Measurements from ENCODE around the gene MUS81. TPM values are rescaled to one million over a fixed set of nuclear protein-coding genes. Genes with fewer than 3 reads are reported as not detected.

The MUS81 gene
- total RNA-seq (2022; extraction: Qiagen RNA extraction; ENCODE audit: low read depth): 24.8 to 34.5 TPM (median 33.9 TPM) in 5 replicates

DNA sequence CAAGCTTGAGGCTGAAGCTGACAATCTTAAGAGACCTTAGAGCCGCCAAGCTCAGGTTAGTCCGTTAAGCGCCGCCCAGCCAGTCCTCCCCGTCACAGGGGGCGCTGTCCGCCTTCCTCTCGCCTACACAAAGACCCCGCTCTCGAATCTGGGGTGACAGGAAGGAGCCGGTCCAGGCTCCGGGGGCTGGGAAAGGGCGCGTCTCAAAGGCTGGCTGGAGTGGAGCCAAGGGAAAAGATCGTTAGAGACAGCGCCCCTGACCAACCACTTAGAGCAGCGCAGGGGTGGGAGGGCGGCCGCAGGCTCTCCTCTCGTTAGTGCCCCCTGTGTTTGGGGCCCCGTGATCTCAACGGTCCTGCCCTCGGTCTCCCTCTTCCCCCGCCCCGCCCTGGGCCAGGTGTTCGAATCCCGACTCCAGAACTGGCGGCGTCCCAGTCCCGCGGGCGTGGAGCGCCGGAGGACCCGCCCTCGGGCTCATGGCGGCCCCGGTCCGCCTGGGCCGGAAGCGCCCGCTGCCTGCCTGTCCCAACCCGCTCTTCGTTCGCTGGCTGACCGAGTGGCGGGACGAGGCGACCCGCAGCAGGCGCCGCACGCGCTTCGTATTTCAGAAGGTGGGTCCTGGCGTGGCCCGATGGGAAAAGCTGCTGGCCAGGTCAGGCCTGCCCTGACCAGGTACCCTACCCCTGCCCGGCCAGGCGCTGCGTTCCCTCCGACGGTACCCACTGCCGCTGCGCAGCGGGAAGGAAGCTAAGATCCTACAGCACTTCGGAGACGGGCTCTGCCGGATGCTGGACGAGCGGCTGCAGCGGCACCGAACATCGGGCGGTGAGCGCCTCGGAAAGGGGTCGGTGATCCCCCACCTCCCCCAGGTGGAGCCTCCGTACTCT, at the start of gene MUS81:
Gene MUS81 (plus strand): TSS at position 156 of the 887 bp plus-strand sequence. CDS start 321 bp downstream, at position 477.

GRCh38 chr11:65833297-65834030, 26.8 kb upstream of the MUS81 start, which contains the start of gene SNX32:
TSS of gene SNX32 (plus strand) at chr11:65833963. CDS start at chr11:65834066, 103 bp downstream.

GRCh38 chr11:65857853-65858680, 2.2 kb upstream of the MUS81 start, which contains the start of gene CFL1:
TSS of gene CFL1 (minus strand) at chr11:65858180. CDS start at chr11:65858099, 81 bp downstream.

GRCh38 chr11:65872586-65873317, 12.5 kb downstream of the MUS81 start, which contains the start of gene EFEMP2:
TSS of gene EFEMP2 (minus strand) at chr11:65872800. CDS start at chr11:65872354, 446 bp downstream.

DNA sequence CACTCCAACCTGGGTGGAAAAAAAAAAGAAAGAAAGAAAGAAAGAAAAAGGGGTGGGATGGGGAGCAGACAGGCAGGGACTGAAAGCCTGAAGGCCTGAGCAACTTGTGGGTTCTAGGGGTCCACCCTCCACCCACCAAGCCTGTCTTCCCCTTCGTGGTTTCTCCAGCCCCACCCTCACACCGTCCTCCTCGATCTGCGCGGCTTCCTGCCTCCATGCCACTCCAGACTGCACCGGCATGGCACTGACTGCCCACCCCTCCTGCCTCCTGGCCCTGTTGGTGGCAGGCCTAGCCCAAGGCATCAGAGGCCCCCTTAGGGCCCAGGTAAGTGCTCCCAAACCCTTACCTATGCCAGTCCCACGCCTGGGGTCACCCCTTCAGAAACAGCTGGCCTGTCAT, 19.4 kb downstream of the MUS81 start, which contains the start of gene CTSW:
Gene CTSW (plus strand): TSS at position 221 of the 400 bp plus-strand sequence. CDS start 18 bp downstream, at position 239.

GRCh38 chr11:65888163-65888814, 28.1 kb downstream of the MUS81 start, which contains the start of gene FIBP:
TSS of gene FIBP (minus strand) at chr11:65888471. CDS start at chr11:65888418, 53 bp downstream.

DNA sequence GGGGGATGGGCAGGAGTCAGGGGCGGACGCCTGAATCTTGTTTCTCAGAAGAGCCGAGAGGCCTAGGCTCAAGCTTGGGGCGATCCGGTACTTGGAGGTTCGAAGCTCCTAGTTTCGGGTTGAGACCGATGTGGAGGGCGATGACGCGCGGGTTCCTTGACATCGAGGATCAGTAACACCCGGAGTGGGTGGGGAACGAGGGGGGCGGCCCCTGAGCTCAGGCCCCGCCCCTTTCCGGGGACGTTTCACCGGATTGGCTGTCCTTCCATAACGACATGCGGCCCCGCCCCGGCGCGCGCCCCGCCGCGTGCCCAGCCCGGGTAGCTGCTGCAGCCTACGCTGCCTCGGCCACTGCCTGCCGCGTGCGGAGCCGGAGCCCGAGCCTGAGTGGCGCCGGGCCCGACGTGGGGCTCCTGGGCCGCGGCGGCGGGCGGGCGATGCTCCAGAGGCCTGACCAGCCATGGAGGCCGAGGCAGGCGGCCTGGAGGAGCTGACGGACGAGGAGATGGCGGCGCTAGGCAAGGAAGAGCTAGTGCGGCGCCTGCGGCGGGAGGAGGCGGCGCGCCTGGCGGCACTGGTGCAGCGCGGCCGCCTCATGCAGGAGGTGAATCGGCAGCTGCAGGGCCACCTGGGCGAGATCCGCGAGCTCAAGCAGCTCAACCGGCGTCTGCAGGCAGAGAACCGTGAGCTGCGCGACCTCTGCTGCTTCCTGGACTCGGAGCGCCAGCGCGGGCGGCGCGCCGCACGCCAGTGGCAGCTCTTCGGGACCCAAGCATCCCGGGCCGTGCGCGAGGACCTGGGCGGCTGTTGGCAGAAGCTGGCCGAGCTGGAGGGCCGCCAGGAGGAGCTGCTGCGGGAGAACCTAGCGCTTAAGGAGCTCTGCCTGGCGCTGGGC, 30.3 kb downstream of the MUS81 start, which contains the start of gene CCDC85B:
Gene CCDC85B (plus strand): TSS at position 350 of the 895 bp plus-strand sequence. CDS start 111 bp downstream, at position 461.

GRCh38 chr11:65900125-65900898, 40.1 kb downstream of the MUS81 start, which contains the start of gene FOSL1:
TSS of gene FOSL1 (minus strand) at chr11:65900388. CDS start at chr11:65900339, 49 bp downstream.

Other genes with a start within 250 kb of the MUS81 start
- 44.1 to 59.2 TPM (median 50.6 TPM) in 5 replicates for gene MAP3K11, start 246.2 kb upstream of the MUS81 start, total RNA-seq (2022; extraction: Qiagen RNA extraction; ENCODE audit: low read depth)
- 29.3 to 41.5 TPM (median 36.7 TPM) in 5 replicates for gene PCNX3, start 244.7 kb upstream of the MUS81 start, total RNA-seq (2022; extraction: Qiagen RNA extraction; ENCODE audit: low read depth)
- 9.7 to 22.5 TPM (median 18.8 TPM) in 5 replicates for gene SIPA1, start 222.3 kb upstream of the MUS81 start, total RNA-seq (2022; extraction: Qiagen RNA extraction; ENCODE audit: low read depth)
- gene RELA, start 197.5 kb upstream of the MUS81 start, total RNA-seq (2022; extraction: Qiagen RNA extraction; ENCODE audit: low read depth): 74.4 to 83.8 TPM (median 81.1 TPM) in 5 replicates
- gene KAT5, start 148.2 kb upstream of the MUS81 start, total RNA-seq (2022; extraction: Qiagen RNA extraction; ENCODE audit: low read depth): 44.8 to 54.2 TPM (median 47.0 TPM) in 5 replicates
- 23.8 to 48.1 TPM (median 44.1 TPM) in 5 replicates for gene RNASEH2C, start 139.6 kb upstream of the MUS81 start, total RNA-seq (2022; extraction: Qiagen RNA extraction; ENCODE audit: low read depth)
- 10.0 to 13.8 TPM (median 11.8 TPM) in 5 replicates for gene AP5B1, start 79.5 kb upstream of the MUS81 start, total RNA-seq (2022; extraction: Qiagen RNA extraction; ENCODE audit: low read depth)
- 0.02 to 0.08 TPM (median 0.02 TPM) in 3 of 5 replicates, not detected in the others for gene OVOL1, start 73.4 kb upstream of the MUS81 start, total RNA-seq (2022; extraction: Qiagen RNA extraction; ENCODE audit: low read depth)
- 0.06 to 0.14 TPM (median 0.11 TPM) in 4 of 5 replicates, not detected in the other for gene SNX32, start 26.5 kb upstream of the MUS81 start, total RNA-seq (2022; extraction: Qiagen RNA extraction; ENCODE audit: low read depth)
- gene CFL1, start 2.3 kb upstream of the MUS81 start, total RNA-seq (2022; extraction: Qiagen RNA extraction; ENCODE audit: low read depth): 2,114 to 2,300 TPM (median 2,193 TPM) in 5 replicates
- gene EFEMP2, start 12.4 kb downstream of the MUS81 start, total RNA-seq (2022; extraction: Qiagen RNA extraction; ENCODE audit: low read depth): 0.67 to 2.1 TPM (median 1.4 TPM) in 5 replicates
- gene CTSW, start 19.4 kb downstream of the MUS81 start, total RNA-seq (2022; extraction: Qiagen RNA extraction; ENCODE audit: low read depth): 0.09 TPM in 1 of 5 replicates, not detected in the others
- gene FIBP, start 28.0 kb downstream of the MUS81 start, total RNA-seq (2022; extraction: Qiagen RNA extraction; ENCODE audit: low read depth): 74.2 to 92.5 TPM (median 85.4 TPM) in 5 replicates
- gene CCDC85B, start 30.2 kb downstream of the MUS81 start, total RNA-seq (2022; extraction: Qiagen RNA extraction; ENCODE audit: low read depth): 21.7 to 51.3 TPM (median 42.0 TPM) in 5 replicates
- 176 to 296 TPM (median 205 TPM) in 5 replicates for gene FOSL1, start 40.0 kb downstream of the MUS81 start, total RNA-seq (2022; extraction: Qiagen RNA extraction; ENCODE audit: low read depth)
- gene C11orf68, start 58.6 kb downstream of the MUS81 start, total RNA-seq (2022; extraction: Qiagen RNA extraction; ENCODE audit: low read depth): 58.3 to 75.5 TPM (median 60.6 TPM) in 5 replicates
- gene DRAP1, start 59.0 kb downstream of the MUS81 start, total RNA-seq (2022; extraction: Qiagen RNA extraction; ENCODE audit: low read depth): 204 to 286 TPM (median 228 TPM) in 5 replicates
- not detected in 5 replicates for gene TSGA10IP, start 85.0 kb downstream of the MUS81 start, total RNA-seq (2022; extraction: Qiagen RNA extraction; ENCODE audit: low read depth)
- gene SART1, start 101.3 kb downstream of the MUS81 start, total RNA-seq (2022; extraction: Qiagen RNA extraction; ENCODE audit: low read depth): 43.7 to 71.8 TPM (median 59.1 TPM) in 5 replicates
- gene EIF1AD, start 141.7 kb downstream of the MUS81 start, total RNA-seq (2022; extraction: Qiagen RNA extraction; ENCODE audit: low read depth): 41.2 to 48.0 TPM (median 43.0 TPM) in 5 replicates
- gene BANF1, start 142.1 kb downstream of the MUS81 start, total RNA-seq (2022; extraction: Qiagen RNA extraction; ENCODE audit: low read depth): 374 to 484 TPM (median 463 TPM) in 5 replicates
- gene CST6, start 151.6 kb downstream of the MUS81 start, total RNA-seq (2022; extraction: Qiagen RNA extraction; ENCODE audit: low read depth): not detected in 5 replicates
- gene CATSPER1, start 166.0 kb downstream of the MUS81 start, total RNA-seq (2022; extraction: Qiagen RNA extraction; ENCODE audit: low read depth): 0.53 to 2.1 TPM (median 1.5 TPM) in 5 replicates
- not detected in 5 replicates for gene GAL3ST3, start 188.7 kb downstream of the MUS81 start, total RNA-seq (2022; extraction: Qiagen RNA extraction; ENCODE audit: low read depth)
- gene SF3B2, start 191.9 kb downstream of the MUS81 start, total RNA-seq (2022; extraction: Qiagen RNA extraction; ENCODE audit: low read depth): 168 to 185 TPM (median 175 TPM) in 5 replicates
- 49.5 to 72.3 TPM (median 60.7 TPM) in 5 replicates for gene PACS1, start 209.8 kb downstream of the MUS81 start, total RNA-seq (2022; extraction: Qiagen RNA extraction; ENCODE audit: low read depth)

Measured in A549 treated with DMSO at 1 μM for 4 hours (cell line).